Measurements from ENCODE around the gene SP1.

GRCh38 chr12:53463802-53464560 lies 84.0 kb downstream of the SP1 start:
- TF ChIP-seq, protein P1, sequence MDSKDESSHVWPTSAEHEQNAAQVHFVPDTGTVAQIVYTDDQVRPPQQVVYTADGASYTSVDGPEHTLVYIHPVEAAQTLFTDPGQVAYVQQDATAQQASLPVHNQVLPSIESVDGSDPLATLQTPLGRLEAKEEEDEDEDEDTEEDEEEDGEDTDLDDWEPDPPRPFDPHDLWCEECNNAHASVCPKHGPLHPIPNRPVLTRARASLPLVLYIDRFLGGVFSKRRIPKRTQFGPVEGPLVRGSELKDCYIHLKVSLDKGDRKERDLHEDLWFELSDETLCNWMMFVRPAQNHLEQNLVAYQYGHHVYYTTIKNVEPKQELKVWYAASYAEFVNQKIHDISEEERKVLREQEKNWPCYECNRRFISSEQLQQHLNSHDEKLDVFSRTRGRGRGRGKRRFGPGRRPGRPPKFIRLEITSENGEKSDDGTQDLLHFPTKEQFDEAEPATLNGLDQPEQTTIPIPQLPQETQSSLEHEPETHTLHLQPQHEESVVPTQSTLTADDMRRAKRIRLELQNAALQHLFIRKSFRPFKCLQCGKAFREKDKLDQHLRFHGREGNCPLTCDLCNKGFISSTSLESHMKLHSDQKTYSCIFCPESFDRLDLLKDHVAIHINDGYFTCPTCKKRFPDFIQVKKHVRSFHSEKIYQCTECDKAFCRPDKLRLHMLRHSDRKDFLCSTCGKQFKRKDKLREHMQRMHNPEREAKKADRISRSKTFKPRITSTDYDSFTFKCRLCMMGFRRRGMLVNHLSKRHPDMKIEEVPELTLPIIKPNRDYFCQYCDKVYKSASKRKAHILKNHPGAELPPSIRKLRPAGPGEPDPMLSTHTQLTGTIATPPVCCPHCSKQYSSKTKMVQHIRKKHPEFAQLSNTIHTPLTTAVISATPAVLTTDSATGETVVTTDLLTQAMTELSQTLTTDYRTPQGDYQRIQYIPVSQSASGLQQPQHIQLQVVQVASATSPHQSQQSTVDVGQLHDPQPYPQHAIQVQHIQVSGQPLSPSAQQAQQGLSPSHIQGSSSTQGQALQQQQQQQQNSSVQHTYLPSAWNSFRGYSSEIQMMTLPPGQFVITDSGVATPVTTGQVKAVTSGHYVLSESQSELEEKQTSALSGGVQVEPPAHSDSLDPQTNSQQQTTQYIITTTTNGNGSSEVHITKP (IDR thresholded peaks at IDR 0.05; ENCODE audit: partially characterized antibody), result no peak
- TF ChIP-seq PHTF2 (CRISPR knock-in tag; IDR thresholded peaks at IDR 0.05), result no peak
